Measurements from ENCODE around the gene NR6A1. TPM values are rescaled to one million over a fixed set of nuclear protein-coding genes. Genes with fewer than 3 reads are reported as not detected.

NR6A1 gene
- total RNA-seq, 1 experiment from 2014 or later = 99.3 TPM

DNA sequence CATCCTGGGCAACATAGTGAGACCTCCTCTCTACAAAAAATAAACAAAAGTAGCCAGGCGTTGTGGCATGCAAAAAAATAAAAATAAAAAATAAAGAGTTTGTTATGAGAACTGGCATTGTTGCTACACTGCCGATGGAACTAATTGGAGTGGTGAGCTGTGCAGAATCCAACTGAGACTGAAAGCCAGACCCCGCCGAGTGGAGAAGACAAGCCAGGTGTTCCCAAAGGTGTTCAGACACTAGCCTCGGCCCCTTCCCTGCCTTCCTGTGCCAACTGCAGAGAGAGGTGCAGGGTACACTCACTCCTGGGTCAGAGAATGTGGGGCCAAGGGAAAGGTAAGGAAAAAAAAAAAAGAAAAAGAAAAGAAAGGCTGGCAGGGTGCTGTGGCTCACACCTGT is 44.5 kb upstream of the NR6A1 start:
- no peak overlapping the region for H4K8ac ChIP-seq (replicated peaks; ENCODE audit: insufficient read length, low read depth, low read length)
- H3K79me1 ChIP-seq (ENCODE audit: insufficient read depth, low read depth, low read length, poor library complexity, severe bottlenecking) = no peaks in the 10 kb centered on the region
- H4K91ac ChIP-seq (ENCODE audit: insufficient read length, low read depth, low read length) = no peak overlapping the region
- no peak overlapping the region for H3K4ac ChIP-seq (ENCODE audit: low read depth, low read length)
- H2BK12ac ChIP-seq (ENCODE audit: insufficient read length, low read depth, low read length) = no peak overlapping the region
- no peak for DNase-seq
- no peak overlapping the region for H3K14ac ChIP-seq (ENCODE audit: insufficient read depth, low read length)
- H2BK15ac ChIP-seq (ENCODE audit: low read depth, low read length) = no peak overlapping the region
- no peaks in the 10 kb centered on the region for H3K23me2 ChIP-seq (ENCODE audit: insufficient read length, low read depth, low read length, poor library complexity, severe bottlenecking)
- Mint-ChIP-seq H3K27ac (no peak overlapping the region), H3K27me3 (ENCODE audit: low read depth) (no peaks in the 10 kb centered on the region), H3K9me3 (no peaks in the 10 kb centered on the region), H3K4me1 (peaks cover 28 to 32% of the 10 kb centered on the region in 2 experiments), H3K36me3 (ENCODE audit: insufficient read depth in 1 of 3, low read depth in 3 of 3) (no peaks in the 10 kb centered on the region), H3K4me3 (no peak overlapping the region)
- no peak overlapping the region for H2BK5ac ChIP-seq (ENCODE audit: insufficient read length, low read length)
- H3K23ac ChIP-seq (ENCODE audit: insufficient read length, low read depth, low read length) = no peak overlapping the region
- peaks cover 4% of the 10 kb centered on the region; the same call in 1 of the 2 replicates for H3K4me1 ChIP-seq (ENCODE audit: insufficient read depth, low read length)
- H3T11ph ChIP-seq (ENCODE audit: low read length) = no peak overlapping the region
- H2BK120ac ChIP-seq (ENCODE audit: low read depth, low read length, poor library complexity, severe bottlenecking) = no peak overlapping the region
- H4K5ac ChIP-seq (ENCODE audit: insufficient read length, low read depth, low read length) = no peak overlapping the region
- H3K4me2 ChIP-seq (ENCODE audit: insufficient read depth, insufficient read length, low read length) = no peak overlapping the region
- no peaks in the 10 kb centered on the region for H3K9me3 ChIP-seq (ENCODE audit: control insufficient read depth, low read depth, low read length)
- WGBS (ENCODE audit: extremely low coverage, insufficient read length, low lambda C conversion rate) = no CpG with 5 or more reads among the region's 5 CpGs
- H3K27me3 ChIP-seq (ENCODE audit: insufficient read depth, low read length) = no peaks in the 10 kb centered on the region
- no peak overlapping the region for H3K27ac ChIP-seq (ENCODE audit: insufficient read length, low read depth, low read length)
- no peak overlapping the region for H3K9ac ChIP-seq (ENCODE audit: extremely low read depth, insufficient read length, low read length)
- no peaks in the 10 kb centered on the region for H3K79me2 ChIP-seq (ENCODE audit: insufficient read depth, low read length)
- H3K18ac ChIP-seq (ENCODE audit: insufficient read length, low read depth, low read length) = no peak overlapping the region
- TF ChIP-seq, protein P1, sequence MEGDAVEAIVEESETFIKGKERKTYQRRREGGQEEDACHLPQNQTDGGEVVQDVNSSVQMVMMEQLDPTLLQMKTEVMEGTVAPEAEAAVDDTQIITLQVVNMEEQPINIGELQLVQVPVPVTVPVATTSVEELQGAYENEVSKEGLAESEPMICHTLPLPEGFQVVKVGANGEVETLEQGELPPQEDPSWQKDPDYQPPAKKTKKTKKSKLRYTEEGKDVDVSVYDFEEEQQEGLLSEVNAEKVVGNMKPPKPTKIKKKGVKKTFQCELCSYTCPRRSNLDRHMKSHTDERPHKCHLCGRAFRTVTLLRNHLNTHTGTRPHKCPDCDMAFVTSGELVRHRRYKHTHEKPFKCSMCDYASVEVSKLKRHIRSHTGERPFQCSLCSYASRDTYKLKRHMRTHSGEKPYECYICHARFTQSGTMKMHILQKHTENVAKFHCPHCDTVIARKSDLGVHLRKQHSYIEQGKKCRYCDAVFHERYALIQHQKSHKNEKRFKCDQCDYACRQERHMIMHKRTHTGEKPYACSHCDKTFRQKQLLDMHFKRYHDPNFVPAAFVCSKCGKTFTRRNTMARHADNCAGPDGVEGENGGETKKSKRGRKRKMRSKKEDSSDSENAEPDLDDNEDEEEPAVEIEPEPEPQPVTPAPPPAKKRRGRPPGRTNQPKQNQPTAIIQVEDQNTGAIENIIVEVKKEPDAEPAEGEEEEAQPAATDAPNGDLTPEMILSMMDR (conservative IDR thresholded peaks at IDR 0.05) = no peak
- H4K20me1 ChIP-seq (ENCODE audit: control insufficient read depth, insufficient read depth, insufficient read length) = no peaks in the 10 kb centered on the region
- no peak overlapping the region for H2AK5ac ChIP-seq (ENCODE audit: insufficient read length, low read length)
- H2BK20ac ChIP-seq (ENCODE audit: low read depth, low read length, poor library complexity, severe bottlenecking) = no peak overlapping the region
- no peak overlapping the region for H3K56ac ChIP-seq (ENCODE audit: insufficient read length, low read depth, low read length)
- no peak overlapping the region for H2AFZ ChIP-seq (ENCODE audit: low read length)

All from H9 (cell line).